Keratinocyte (primary cell): ENCODE data around the gene ADM2.

Experiments
- CTCF ChIP-seq, 3 experiments: IDR thresholded peaks in 1 of 3; conservative IDR thresholded peaks in 1 of 3; optimal IDR thresholded peaks in 1 of 3; 2 replicates in 2 of 3; 3 replicates in 1 of 3; pipeline versions ENCODE3 to v1.5.1; 2011; ENCODE audit warnings: low read length in 3 of 3, mild to moderate bottlenecking in 3 of 3, moderate library complexity in 2 of 3, control low read depth in 1 of 3, inconsistent platforms in 1 of 3; ENCODE audit not compliant: insufficient read depth in 2 of 3; ENCODE audit errors: extremely low read depth in 1 of 3
- EZH2 ChIP-seq: IDR thresholded peaks from one replicate; pipeline ENCODE4 v1.6.1; 2012; ENCODE audit warnings: inconsistent platforms, mild to moderate bottlenecking, low read length, moderate library complexity

GRCh38 chr22:50467341-50467740 lies 14.0 kb upstream of the ADM2 start:
- TF ChIP-seq CTCF (optimal IDR thresholded peaks at IDR 0.05 in 1 of 3, IDR thresholded peaks at IDR 0.05 in 1 of 3, conservative IDR thresholded peaks at IDR 0.05 in 1 of 3; ENCODE audit: extremely low read depth in 1 of 3, insufficient read depth in 2 of 3, low read length in 3 of 3) (no peak), EZH2 (no peak)
